ENCODE data around the gene ITPR3. TPM values are rescaled to one million over a fixed set of nuclear protein-coding genes. Genes with fewer than 3 reads are reported as not detected.
A peak's percentile ranks its signal among the peaks of the same experiment; 100 is the strongest.

Gene ITPR3
- polyA plus RNA-seq, 1 donor (not counting 4 experiments of a cell fraction or from before 2014, with no cell fraction given): 43.3 TPM

GRCh38 chr6:33597551-33598322 lies 23.4 kb upstream of the ITPR3 start:
- no peak for TF ChIP-seq EZH2 (IDR thresholded peaks at IDR 0.05; ENCODE audit: low read length)
- no peak for TF ChIP-seq CTCF (optimal IDR thresholded peaks at IDR 0.05 in 1 of 3, IDR thresholded peaks at IDR 0.05 in 1 of 3, conservative IDR thresholded peaks at IDR 0.05 in 1 of 3; ENCODE audit: extremely low read depth in 1 of 3, insufficient read depth in 2 of 3, low read length in 3 of 3)
- no peak overlapping the region for H3K27ac ChIP-seq (ENCODE audit: control insufficient read depth, insufficient read depth, low read length)
- H3K9me1 ChIP-seq (ENCODE audit: control insufficient read depth, extremely low read depth, insufficient read depth, low read length): no peaks in the 10 kb centered on the region
- no peak overlapping the region for H3K4me3 ChIP-seq (ENCODE audit: control insufficient read depth in 2 of 3, extremely low read depth in 1 of 3, insufficient read depth in 2 of 3, low read depth in 1 of 3, low read length in 3 of 3)
- FAIRE-seq: no peak
- H3K4me1 ChIP-seq (ENCODE audit: control insufficient read depth, extremely low read depth, insufficient read depth, low read length): peaks cover 16% of the 10 kb centered on the region
- H3K4me2 ChIP-seq (ENCODE audit: control insufficient read depth, extremely low read depth, insufficient read depth, low read depth, low read length): no peak overlapping the region
- dilution Hi-C loops (cut with MboI; ENCODE audit: extremely low pct_ligation_motif_present, low sequenced_read_pairs): no loop called here
- no peaks in the 10 kb centered on the region for H3K9me3 ChIP-seq (ENCODE audit: control insufficient read depth, low read depth, low read length)
- H4K20me1 ChIP-seq (ENCODE audit: control insufficient read depth, extremely low read depth, insufficient read depth, low read length): no peaks in the 10 kb centered on the region
- H3K36me3 ChIP-seq (ENCODE audit: control insufficient read depth in 2 of 2, extremely low read depth in 1 of 2, insufficient read depth in 2 of 2, low read length in 2 of 2): no peaks in the 10 kb centered on the region
- H3K79me2 ChIP-seq (ENCODE audit: control insufficient read depth, insufficient read depth, low read length): no peaks in the 10 kb centered on the region
- DNase-seq (ENCODE audit: low read depth, low spot score): no peak
- no peaks in the 10 kb centered on the region for H3K27me3 ChIP-seq (ENCODE audit: control insufficient read depth, extremely low read depth, insufficient read depth, low read length)
- H3K9ac ChIP-seq (ENCODE audit: control insufficient read depth, extremely low read depth, insufficient read depth, low read length): no peak overlapping the region
- H2AFZ ChIP-seq (ENCODE audit: control insufficient read depth, low read length): no peak overlapping the region

GRCh38 chr6:33599413-33599938 lies 21.6 kb upstream of the ITPR3 start:
- TF ChIP-seq EZH2 (IDR thresholded peaks at IDR 0.05; ENCODE audit: low read length) (no peak), CTCF (optimal IDR thresholded peaks at IDR 0.05 in 1 of 3, IDR thresholded peaks at IDR 0.05 in 1 of 3, conservative IDR thresholded peaks at IDR 0.05 in 1 of 3; ENCODE audit: extremely low read depth in 1 of 3, insufficient read depth in 2 of 3, low read length in 3 of 3) (no peak)
- Histone ChIP-seq H3K36me3 (ENCODE audit: control insufficient read depth in 2 of 2, extremely low read depth in 1 of 2, insufficient read depth in 2 of 2, low read length in 2 of 2) (no peaks in the 10 kb centered on the region), H3K79me2 (ENCODE audit: control insufficient read depth, insufficient read depth, low read length) (no peaks in the 10 kb centered on the region), H3K9ac (ENCODE audit: control insufficient read depth, extremely low read depth, insufficient read depth, low read length) (no peak overlapping the region), H3K27me3 (ENCODE audit: control insufficient read depth, extremely low read depth, insufficient read depth, low read length) (no peaks in the 10 kb centered on the region), H3K9me3 (ENCODE audit: control insufficient read depth, low read depth, low read length) (no peaks in the 10 kb centered on the region), H2AFZ (ENCODE audit: control insufficient read depth, low read length) (no peak overlapping the region), H3K4me3 (ENCODE audit: control insufficient read depth in 2 of 3, extremely low read depth in 1 of 3, insufficient read depth in 2 of 3, low read depth in 1 of 3, low read length in 3 of 3) (no peak overlapping the region), H3K4me1 (ENCODE audit: control insufficient read depth, extremely low read depth, insufficient read depth, low read length) (peaks cover 9% of the 10 kb centered on the region), H4K20me1 (ENCODE audit: control insufficient read depth, extremely low read depth, insufficient read depth, low read length) (no peaks in the 10 kb centered on the region), H3K4me2 (ENCODE audit: control insufficient read depth, extremely low read depth, insufficient read depth, low read depth, low read length) (peak overlapping the region; percentile 39), H3K9me1 (ENCODE audit: control insufficient read depth, extremely low read depth, insufficient read depth, low read length) (no peaks in the 10 kb centered on the region), H3K27ac (ENCODE audit: control insufficient read depth, insufficient read depth, low read length) (peak overlapping the region; percentile 6)
- DNase-seq (ENCODE audit: low read depth, low spot score) (no peak), FAIRE-seq (no peak)
- dilution Hi-C loops (cut with MboI; ENCODE audit: extremely low pct_ligation_motif_present, low sequenced_read_pairs): no loop called here

Measured in keratinocyte (primary cell).